Measurements from ENCODE around the gene FARP2. TPM values are rescaled to one million over a fixed set of nuclear protein-coding genes. Genes with fewer than 3 reads are reported as not detected.
A peak's percentile ranks its signal among the peaks of the same experiment; 100 is the strongest.

Gene FARP2
- total and polyA plus RNA-seq, 2 donors (not counting 1 experiment from before 2014, with no cell fraction given) = 28.2 to 41.0 TPM

- peaks cover 4% of the 10 kb centered on the region for H3K4me1 ChIP-seq (ENCODE audit: control insufficient read depth, extremely low read depth, insufficient read depth, low read length)
- no peak overlapping the region for H3K27ac ChIP-seq (ENCODE audit: insufficient read depth, low read length)
- no peaks in the 10 kb centered on the region for H3K36me3 ChIP-seq (ENCODE audit: control insufficient read depth, insufficient read depth, low read length)
- peak overlapping the region; percentile 72 for H3K4me2 ChIP-seq (ENCODE audit: extremely low read depth, insufficient read depth, low read length)
- TF ChIP-seq, protein P1, sequence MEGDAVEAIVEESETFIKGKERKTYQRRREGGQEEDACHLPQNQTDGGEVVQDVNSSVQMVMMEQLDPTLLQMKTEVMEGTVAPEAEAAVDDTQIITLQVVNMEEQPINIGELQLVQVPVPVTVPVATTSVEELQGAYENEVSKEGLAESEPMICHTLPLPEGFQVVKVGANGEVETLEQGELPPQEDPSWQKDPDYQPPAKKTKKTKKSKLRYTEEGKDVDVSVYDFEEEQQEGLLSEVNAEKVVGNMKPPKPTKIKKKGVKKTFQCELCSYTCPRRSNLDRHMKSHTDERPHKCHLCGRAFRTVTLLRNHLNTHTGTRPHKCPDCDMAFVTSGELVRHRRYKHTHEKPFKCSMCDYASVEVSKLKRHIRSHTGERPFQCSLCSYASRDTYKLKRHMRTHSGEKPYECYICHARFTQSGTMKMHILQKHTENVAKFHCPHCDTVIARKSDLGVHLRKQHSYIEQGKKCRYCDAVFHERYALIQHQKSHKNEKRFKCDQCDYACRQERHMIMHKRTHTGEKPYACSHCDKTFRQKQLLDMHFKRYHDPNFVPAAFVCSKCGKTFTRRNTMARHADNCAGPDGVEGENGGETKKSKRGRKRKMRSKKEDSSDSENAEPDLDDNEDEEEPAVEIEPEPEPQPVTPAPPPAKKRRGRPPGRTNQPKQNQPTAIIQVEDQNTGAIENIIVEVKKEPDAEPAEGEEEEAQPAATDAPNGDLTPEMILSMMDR (conservative IDR thresholded peaks at IDR 0.05 in 1 of 2, IDR thresholded peaks at IDR 0.05 in 1 of 2; ENCODE audit: low read depth in 1 of 2, low read length in 2 of 2) = no peak
- no peak for TF ChIP-seq EZH2 (IDR thresholded peaks at IDR 0.05; ENCODE audit: low read length, missing control alignments)
- no peak overlapping the region for H2AFZ ChIP-seq (ENCODE audit: low read length)
- no peaks in the 10 kb centered on the region for H4K20me1 ChIP-seq (ENCODE audit: control insufficient read depth, extremely low read depth, insufficient read depth, low read length)
- peaks cover 47% of the 10 kb centered on the region for H3K79me2 ChIP-seq (ENCODE audit: control insufficient read depth, insufficient read depth, low read length)
- H3K9ac ChIP-seq (ENCODE audit: insufficient read depth, low read length) = no peak overlapping the region
- no peaks in the 10 kb centered on the region for H3K27me3 ChIP-seq (ENCODE audit: control insufficient read depth, insufficient read depth, low read length)
- H3K4me3 ChIP-seq (replicated peaks in 1 of 4; ENCODE audit: control extremely low read depth in 1 of 4, insufficient read depth in 1 of 4, low read depth in 3 of 4, low read length in 4 of 4) = peak overlapping the region; percentile 64 to 82 (median 70)
- no peaks in the 10 kb centered on the region for H3K9me3 ChIP-seq (ENCODE audit: control insufficient read depth, insufficient read depth, low read depth, low read length)
- no peak for DNase-seq (ENCODE audit: low read depth in 2 of 2)
Observed at GRCh38 chr2:241506793-241507429, 150.8 kb downstream of the FARP2 start.

DNA sequence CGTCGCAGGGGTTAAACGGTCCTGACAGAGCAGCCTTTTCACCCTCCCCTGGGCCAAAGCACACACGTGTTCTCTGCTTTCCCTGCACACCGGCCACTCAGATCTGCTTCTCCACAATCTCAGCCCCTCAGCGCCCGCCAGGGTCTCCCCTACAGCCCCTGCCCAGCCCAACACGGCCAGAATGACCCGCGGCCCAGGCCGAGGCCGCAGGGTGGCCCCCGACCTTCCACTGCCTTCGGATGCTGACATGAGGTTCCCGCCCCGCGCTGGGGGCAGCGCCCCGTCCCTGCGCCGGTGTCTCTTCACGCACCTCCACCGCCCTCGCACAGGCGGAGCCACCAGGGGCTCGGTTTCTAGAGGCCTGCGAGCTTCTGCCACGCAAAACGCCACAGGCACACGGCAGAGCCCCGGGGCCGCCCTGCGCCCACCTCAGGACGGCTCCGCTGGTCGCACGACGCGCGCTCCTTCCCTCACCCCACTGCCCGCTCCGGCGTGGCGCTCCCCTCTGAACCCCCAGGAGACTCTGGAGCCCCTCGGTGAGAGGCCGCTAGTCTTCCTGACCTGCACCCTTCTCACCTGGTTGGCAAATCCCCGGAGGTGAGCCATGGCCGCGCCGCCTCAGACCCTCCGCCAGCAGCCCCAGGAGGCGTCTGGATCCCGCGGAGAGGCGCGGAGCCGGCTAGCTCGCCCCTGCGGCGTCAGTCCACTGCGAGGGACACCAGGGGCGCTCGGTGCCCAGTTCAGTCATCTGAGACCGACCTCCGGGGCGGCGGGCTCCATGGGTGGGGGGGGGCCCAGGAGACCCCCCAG is 151.6 kb downstream of the FARP2 start:
- H3K4me1 ChIP-seq (ENCODE audit: control insufficient read depth, extremely low read depth, insufficient read depth, low read length) = peaks cover 4% of the 10 kb centered on the region
- no peak overlapping the region for H3K27ac ChIP-seq (ENCODE audit: insufficient read depth, low read length)
- no peak overlapping the region for H2AFZ ChIP-seq (ENCODE audit: low read length)
- H3K36me3 ChIP-seq (ENCODE audit: control insufficient read depth, insufficient read depth, low read length) = no peaks in the 10 kb centered on the region
- H3K9ac ChIP-seq (ENCODE audit: insufficient read depth, low read length) = peak overlapping the region; percentile 17
- H4K20me1 ChIP-seq (ENCODE audit: control insufficient read depth, extremely low read depth, insufficient read depth, low read length) = no peaks in the 10 kb centered on the region
- no peaks in the 10 kb centered on the region for H3K27me3 ChIP-seq (ENCODE audit: control insufficient read depth, insufficient read depth, low read length)
- H3K9me3 ChIP-seq (ENCODE audit: control insufficient read depth, insufficient read depth, low read depth, low read length) = no peaks in the 10 kb centered on the region
- peak overlapping the region; percentile 72 for H3K4me2 ChIP-seq (ENCODE audit: extremely low read depth, insufficient read depth, low read length)
- DNase-seq (ENCODE audit: low read depth in 2 of 2) = peak; percentile 36 to 37
- peak overlapping the region; percentile 64 to 82 (median 70) for H3K4me3 ChIP-seq (replicated peaks in 1 of 4; ENCODE audit: control extremely low read depth in 1 of 4, insufficient read depth in 1 of 4, low read depth in 3 of 4, low read length in 4 of 4)
- TF ChIP-seq, protein P1 (conservative IDR thresholded peaks at IDR 0.05 in 1 of 2, IDR thresholded peaks at IDR 0.05 in 1 of 2; ENCODE audit: low read depth in 1 of 2, low read length in 2 of 2) = peak in 1 of 2 donors; percentile 16
- TF ChIP-seq EZH2 (IDR thresholded peaks at IDR 0.05; ENCODE audit: low read length, missing control alignments) = no peak
- H3K79me2 ChIP-seq (ENCODE audit: control insufficient read depth, insufficient read depth, low read length) = peaks cover 47% of the 10 kb centered on the region
